SH-SY5Y (cell line): ENCODE measurements around the gene MLLT1.

Experiments used
- GATA2 ChIP-seq: IDR thresholded peaks from 2 replicates; pipeline ENCODE4 v1.6.1; 2011; ENCODE audit warnings: mild to moderate bottlenecking, low read depth, low read length
- GATA3 ChIP-seq: IDR thresholded peaks from 2 replicates; pipeline ENCODE4 v1.6.1; 2011; ENCODE audit warnings: low read depth, mild to moderate bottlenecking, low read length, moderate library complexity

The MLLT1 gene

DNA sequence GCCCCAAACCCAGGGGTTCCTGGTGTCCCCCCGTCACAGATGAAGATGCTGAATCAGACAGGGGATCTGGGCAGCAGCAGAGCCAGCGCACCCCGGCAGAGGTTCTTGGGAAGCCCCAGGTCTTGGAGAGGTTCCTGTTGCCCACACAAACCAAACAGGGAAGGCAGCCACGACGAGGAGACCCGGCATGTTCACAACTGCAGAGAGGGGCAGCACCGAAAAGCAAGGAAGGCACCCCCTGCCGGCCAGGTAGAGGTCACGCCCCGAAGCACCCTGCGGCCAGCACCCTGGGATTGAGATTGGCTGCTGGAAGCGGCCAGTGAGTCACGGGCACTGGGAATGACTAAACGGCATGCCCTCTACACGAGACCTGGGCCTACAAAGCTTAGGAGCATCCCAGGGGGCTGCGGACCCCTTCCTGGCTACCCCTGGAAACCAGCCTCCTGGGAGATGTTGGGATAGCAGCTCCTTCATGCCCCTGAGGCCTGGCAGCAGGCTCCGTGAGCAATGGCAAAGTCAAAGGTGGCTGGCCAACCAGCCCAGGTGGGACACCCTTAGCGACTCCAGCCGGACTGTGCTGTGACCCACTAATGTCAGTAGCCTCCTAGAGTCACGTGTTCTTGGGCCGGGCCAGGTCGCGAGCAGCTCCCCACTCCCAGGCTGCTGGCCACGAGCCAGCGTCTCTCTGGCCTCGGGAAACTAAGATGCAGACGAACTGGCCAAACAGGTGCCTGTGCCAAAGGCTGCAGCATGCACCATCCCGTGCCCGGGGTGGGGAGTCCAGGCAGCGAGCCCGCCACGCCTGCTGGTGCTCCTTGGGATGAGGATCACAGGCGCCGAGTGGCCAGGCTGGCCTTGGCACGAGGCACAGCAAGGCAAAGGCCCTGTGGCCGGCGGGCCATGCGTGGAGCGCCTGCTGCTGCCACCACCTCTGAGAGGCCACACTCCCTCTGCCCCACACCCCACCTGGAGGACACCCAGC is 43.2 kb downstream of the MLLT1 start:
- no peak for TF ChIP-seq GATA3
- no peak for TF ChIP-seq GATA2

DNA sequence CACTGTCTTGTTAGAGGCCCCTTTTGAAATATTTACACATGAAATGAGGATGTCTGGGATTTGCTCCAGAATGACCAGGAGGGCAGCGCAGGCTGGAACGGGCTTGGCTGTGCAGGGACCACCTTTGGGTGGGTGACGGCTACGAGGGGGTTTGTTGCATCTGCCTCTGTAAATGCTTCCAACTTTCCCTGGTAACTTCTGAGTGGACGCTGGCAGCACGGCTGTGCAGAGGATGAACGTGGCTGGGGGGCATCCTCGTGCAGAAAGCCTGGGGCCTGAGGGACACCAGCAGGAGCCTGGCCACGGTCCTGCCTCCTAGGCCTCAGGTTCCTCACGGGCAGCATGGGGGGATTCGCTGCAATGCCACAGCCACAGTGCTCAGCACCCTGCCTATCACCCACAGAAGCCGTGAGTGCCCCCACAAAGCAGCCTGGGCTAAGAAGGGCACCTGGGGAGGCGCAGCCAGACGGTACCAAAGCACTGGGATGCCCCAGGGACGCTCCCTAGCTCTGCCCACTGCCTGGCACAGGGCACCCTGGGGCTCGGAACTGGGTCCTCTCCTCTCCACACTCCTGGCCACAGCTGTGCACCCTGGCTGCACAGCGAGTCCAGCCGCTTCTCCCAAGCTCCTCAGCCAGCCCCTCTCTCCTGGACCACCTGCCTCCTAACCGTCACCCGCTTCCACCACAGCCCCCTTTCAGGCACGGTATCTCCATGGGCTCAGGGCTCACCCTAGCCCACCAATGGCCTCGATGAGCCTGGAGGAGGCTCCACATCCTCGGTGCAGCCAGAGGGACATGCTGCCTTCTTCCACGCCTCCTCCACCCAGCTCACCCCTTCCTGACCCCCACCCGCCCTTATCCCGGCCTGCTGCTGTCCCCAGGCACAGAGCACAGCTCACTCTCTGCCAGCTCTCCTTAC is 44.5 kb downstream of the MLLT1 start:
- TF ChIP-seq GATA2 (no peak), GATA3 (no peak)

GRCh38 chr19:6234527-6234926 is 45.2 kb downstream of the MLLT1 start:
- TF ChIP-seq GATA3 (no peak), GATA2 (no peak)

DNA sequence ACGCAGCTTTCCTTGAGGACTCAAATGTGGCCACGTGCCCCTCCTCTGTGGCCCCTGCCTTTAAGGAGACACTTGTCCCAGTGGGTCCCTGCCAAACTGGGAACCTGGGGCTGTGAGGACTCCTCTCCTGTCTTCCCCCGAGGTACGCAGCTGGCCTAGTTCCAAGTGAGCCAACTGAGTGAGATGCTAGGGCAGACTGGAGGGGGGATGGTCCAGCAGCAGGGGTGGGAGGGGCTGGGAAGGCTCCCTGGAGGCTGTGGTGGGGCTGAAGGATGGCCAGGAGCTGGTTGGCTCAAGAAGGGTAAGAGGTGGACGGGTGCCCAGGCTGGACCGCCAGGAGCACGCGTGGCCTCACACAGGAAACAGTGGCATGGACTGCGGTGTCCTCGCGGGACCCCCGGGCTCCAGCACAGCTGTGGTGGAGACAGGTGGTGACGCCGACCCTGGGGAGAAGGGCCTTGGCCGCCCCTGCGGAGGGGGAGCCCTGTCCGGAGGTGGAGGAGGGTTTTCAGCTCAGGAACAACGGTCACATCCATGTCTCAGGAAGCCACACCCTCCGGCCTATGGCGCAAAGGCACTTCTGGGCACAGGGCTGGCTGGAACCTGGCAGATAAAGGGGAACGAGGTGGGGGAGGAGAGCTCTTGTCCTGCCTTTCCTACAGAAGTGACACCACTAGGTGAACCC is 45.8 kb downstream of the MLLT1 start:
- TF ChIP-seq GATA2 (no peak), GATA3 (no peak)

DNA sequence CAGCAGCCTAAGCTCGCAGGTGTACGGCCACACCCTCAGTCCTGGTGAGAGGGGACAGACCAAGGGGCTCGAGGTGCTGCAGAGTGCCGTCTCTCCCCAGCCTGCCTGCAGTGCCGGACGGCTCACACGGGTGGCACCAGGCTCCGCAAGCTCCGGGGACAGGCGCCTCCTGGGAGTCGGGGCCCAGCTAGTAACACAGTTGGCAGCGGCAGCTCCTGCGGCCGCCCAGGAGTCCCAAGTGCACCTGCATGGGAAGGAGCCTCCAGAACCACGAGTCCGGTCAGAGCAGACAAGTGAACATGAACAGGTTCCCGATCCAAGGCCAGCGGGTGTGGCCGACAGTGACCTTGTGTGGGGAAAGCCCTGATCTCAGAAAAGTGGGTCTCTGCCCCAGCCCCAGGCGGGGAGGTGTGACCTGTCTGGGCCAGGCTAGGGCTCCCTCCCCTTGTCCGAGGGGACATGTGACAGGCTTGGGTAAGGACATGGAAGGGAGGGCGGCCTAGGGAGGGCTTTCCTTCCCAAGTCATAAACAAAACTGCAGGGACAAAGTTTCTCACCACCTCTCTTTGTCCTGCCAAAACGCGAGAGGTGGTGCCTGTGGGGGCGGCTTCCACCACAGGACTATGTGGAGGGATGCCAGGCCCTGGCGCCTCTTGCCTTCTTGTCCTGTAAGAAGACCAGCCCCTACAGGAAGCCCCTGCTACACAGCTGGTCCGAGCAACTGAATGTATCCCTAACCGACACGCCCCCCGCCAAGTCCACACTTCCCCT is 46.5 kb downstream of the MLLT1 start:
- TF ChIP-seq GATA2 (no peak), GATA3 (no peak)

GRCh38 chr19:6232601-6233055 is 47.1 kb downstream of the MLLT1 start:
- TF ChIP-seq GATA3 (no peak), GATA2 (no peak)

DNA sequence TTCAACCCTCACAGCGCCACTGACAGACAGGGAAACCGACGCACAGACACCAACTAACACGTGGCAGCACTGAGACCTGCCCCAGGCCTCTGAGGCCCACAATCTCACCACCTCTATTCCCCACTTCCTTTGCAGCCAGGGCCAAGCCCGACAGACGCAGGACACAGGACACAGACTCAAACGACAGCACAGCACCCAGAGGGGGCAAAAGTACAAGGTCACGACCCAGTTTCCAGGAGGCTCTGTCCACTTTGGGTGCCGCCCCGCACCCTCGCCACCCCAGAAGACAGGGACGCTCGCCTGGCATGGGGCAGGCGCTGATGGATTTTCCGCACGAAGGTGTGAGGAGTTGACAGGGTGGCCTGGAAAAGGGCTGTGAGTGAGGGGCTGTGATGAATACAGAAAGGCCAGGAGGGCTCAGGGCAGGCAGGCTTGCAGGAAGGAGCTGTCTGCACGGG is 48.8 kb downstream of the MLLT1 start:
- TF ChIP-seq GATA3 (no peak), GATA2 (no peak)

DNA sequence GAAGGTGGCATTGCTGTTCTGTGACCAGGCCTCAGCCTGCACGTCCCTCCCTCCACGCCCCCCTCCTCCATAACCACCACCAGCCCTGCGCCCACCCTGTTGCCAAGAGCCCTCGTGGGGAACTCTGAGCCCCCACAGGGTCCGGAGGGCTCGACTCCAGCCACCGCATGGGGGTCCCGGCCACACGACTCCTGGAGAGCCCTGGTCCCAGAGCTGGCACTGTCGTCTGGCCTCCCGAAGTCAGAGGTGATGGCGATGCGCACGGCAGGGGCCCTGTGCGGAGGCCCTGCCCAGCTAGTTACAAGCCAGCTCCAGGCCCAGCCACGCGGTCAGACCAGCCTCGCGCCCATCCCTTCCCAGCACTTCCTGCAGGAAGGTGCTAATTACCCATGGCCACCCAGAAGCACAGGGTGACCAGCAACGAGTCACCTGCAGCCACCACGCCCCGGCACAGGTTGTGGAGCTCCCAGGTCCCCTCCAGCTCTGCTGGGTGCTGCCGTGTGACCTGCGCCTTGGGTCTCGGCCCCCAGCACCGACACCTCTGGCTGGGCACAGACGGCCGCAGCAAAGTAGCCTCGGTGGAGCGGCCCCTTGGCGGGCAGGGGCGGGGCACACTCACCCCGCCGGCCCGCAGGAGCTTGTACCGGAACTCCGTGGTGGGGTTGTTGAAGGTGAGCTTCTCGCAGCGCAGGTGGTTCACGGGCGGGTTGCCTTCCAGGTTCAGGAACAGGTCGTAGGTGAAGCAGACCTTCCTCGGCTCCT is 49.6 kb downstream of the MLLT1 start:
- no peak for TF ChIP-seq GATA3
- no peak for TF ChIP-seq GATA2

GRCh38 chr19:6229216-6229913 is 50.4 kb downstream of the MLLT1 start:
- TF ChIP-seq GATA3 = no peak
- no peak for TF ChIP-seq GATA2

- TF ChIP-seq GATA3 (no peak), GATA2 (no peak)
These were observed 51.1 kb downstream of the MLLT1 start for GRCh38 chr19:6228551-6229215.

DNA sequence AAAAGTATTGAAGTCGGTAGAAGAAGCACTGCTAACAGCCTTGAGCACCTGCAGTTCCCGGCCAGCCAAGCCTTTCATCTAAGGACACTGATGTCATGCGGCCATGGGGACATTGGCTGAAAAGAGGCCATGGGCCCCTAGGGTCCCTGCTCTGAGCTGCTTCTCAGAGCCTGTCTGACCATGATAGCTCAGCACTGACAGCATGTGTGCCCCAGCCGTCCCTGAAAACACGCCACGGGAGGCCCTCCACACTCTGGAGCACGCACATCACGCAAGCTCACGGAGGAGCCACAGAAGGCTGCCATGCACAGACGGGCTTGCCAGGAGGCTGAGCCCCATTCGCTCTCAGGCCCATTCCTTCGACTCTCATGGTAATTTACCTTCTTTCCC is 51.8 kb downstream of the MLLT1 start:
- TF ChIP-seq GATA2 = no peak
- TF ChIP-seq GATA3 = no peak
